AG04449 (cell line): ENCODE measurements around the gene ADCY6.

Experiments used
- CTCF ChIA-PET: fragments of 350-600 bp; formaldehyde crosslinking; extraction: SDS; loops from one replicate; lab custom pipeline; 2021; ENCODE audit warnings: antibody characterized with exemption; lab: Yijun Ruan, JAX
- POLR2A ChIA-PET: fragments of 400-600, 350-600 bp; formaldehyde crosslinking; extraction: SDS; loops from one replicate; lab custom pipeline; 2020; ENCODE audit warnings: antibody characterized with exemption, inconsistent platforms; lab: Yijun Ruan, JAX
- DNase-seq: peaks from one replicate; pipeline ENCODE4 v3.0.0-alpha.2; 2010; ENCODE audit warnings: low read depth, low spot score
- H3K4me3 ChIP-seq: 2 replicates; pipeline ENCODE4 v1.5.1; 2011; ENCODE audit warnings: low read depth, mild to moderate bottlenecking, control low read depth, low read length
- CTCF ChIP-seq: IDR thresholded peaks from one replicate; pipeline ENCODE4 v1.5.1; 2011; ENCODE audit warnings: mild to moderate bottlenecking, moderate library complexity, low read length, control low read depth, inconsistent platforms; ENCODE audit not compliant: insufficient read depth; ENCODE audit errors: missing control alignments

The ADCY6 gene

DNA sequence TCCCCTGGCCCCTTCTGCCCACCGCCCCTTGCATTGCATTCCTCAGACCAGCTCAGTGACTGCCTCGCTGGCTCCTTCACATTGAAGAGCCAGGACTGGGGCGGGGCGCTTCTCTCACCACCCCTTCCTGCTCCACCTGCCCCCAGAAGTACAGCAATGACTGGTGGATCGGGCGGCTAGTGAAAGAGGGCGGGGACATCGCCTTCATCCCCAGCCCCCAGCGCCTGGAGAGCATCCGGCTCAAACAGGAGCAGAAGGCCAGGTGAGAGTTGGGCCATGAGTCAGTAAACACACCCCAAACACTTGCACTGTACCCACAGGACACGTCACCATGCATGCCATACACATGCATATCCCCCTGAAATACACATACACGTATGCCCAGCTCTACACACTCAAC lies 35.2 kb upstream of the ADCY6 start:
- ChIA-PET CTCF (interaction anchor here (1.0 to 2.9 kb wide), 3 partner anchors 9 to 174 kb away, joined by 3 to 17 read pairs (median 14); partner anchors contain the start of gene DDX23), POLR2A (interaction anchor here (2.1 kb wide), 1 partner anchor 9 kb away, joined by 7 read pairs; no protein-coding TSS in a partner anchor)
- H3K4me3 ChIP-seq, result no peak overlapping the region
- no peak for DNase-seq
- TF ChIP-seq CTCF, result no peak

DNA sequence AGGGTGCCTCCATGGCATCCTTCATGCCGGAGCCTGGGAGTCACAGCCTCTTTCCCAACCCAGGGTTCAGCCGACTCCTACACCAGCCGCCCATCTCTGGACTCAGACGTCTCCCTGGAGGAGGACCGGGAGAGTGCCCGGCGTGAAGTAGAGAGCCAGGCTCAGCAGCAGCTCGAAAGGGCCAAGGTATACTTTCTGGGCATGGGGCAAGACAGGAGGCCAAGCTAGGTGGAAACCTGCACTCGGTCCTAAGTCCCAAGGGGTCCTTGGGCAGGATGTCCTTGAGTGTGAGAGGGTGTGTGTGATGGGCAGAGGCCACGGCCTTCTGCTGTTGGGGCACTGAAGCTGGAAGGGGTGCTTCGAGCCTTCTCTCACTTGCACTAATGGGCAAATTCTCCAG lies 34.4 kb upstream of the ADCY6 start:
- ChIA-PET POLR2A (interaction anchor here (2.1 kb wide), 1 partner anchor 8 kb away, joined by 7 read pairs; no protein-coding TSS in a partner anchor), CTCF (interaction anchor here (1.0 to 2.9 kb wide), 3 partner anchors 8 to 174 kb away, joined by 3 to 17 read pairs (median 14); partner anchors contain the start of gene DDX23)
- DNase-seq, result no peak
- TF ChIP-seq CTCF, result no peak
- H3K4me3 ChIP-seq, result no peak overlapping the region

DNA sequence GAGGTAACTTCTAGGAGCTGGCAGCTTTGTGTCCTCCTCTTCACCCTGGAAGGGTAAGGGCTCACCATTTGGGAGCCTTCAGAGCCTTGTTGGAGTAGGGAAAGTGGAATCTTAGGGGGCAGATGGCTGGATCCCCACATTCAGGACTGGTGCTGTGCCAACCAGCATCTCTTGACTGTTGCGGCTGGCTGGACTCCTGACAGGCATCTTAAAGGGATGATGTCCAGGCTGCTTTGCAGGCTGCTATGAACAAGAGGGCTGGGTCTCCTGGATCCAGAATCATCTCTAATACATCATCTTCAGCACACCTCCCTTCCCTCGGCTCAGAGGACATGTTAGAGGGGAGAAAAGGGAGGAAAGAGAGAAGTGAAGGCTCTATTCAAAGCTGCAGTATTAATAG lies 33.8 kb upstream of the ADCY6 start:
- POLR2A ChIA-PET, result interaction anchor here (2.1 kb wide), 1 partner anchor 7 kb away, joined by 7 read pairs; no protein-coding TSS in a partner anchor
- DNase-seq, result no peak
- CTCF ChIA-PET, result interaction anchor here (1.0 to 2.9 kb wide), 3 partner anchors 7 to 30 kb away, joined by 3 to 17 read pairs (median 14); partner anchors contain the start of gene DDX23

GRCh38 chr12:48822139-48822538 lies 33.2 kb upstream of the ADCY6 start:
- DNase-seq, result no peak
- POLR2A ChIA-PET, result no interaction called here
- TF ChIP-seq CTCF, result no peak
- no peak overlapping the region for H3K4me3 ChIP-seq
- CTCF ChIA-PET, result interaction anchor here (1.0 to 2.9 kb wide), 2 partner anchors 16 to 31 kb away, joined by 3 to 14 read pairs; partner anchors contain the start of gene DDX23

More for the DNA sequence above, 33.8 kb upstream of the ADCY6 start:
- no peak for TF ChIP-seq CTCF
- no peak overlapping the region for H3K4me3 ChIP-seq

DNA sequence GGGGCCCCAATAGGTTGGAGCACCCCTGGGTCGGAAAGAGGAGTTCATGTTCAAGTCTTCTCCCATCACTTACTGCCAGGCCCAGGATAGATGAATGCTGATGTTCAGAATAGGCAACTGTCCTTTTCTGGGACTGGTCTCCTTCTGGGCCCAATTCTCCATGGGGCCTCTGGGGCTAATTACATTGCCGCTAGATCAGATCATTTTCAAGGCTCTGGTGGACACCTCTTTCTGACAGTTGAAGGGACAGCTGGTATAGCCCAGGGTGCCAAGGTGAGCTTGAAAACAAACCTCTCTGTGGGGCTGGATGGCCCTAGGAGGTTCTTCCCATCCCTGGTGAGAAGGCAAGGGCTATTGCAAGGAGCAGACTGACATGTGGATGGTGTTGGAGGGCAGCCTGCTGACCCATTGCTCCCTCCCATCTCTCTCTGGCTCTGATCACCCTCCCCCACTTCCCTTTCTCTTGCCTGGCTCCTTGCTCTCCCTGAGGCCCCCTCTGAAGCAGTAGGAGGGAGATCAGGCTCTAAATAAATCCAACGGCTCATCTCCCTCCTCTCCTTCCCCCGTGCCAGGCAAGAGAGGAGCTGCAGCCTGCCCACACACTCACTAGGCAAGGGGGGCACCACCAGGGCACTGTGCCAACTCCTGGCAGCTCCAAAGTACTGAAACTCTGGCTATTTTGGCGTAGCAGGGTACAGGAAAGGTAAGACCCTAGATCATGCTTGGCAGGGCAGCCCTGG lies 31.3 kb upstream of the ADCY6 start:
- POLR2A ChIA-PET, result no interaction called here
- DNase-seq, result no peak
- H3K4me3 ChIP-seq, result no peak overlapping the region
- CTCF ChIA-PET, result interaction anchor here (0.8 to 2.4 kb wide), 8 partner anchors 8 to 71 kb away, joined by 3 to 8 read pairs (median 4); partner anchors contain the start of gene DDX23
- no peak for TF ChIP-seq CTCF
